Uterus (tissue), 4 donors: ENCODE results near the gene DMGDH. TPM values are rescaled to one million over a fixed set of nuclear protein-coding genes. Genes with fewer than 3 reads are reported as not detected.

Source experiments
- DNase-seq, 2 donors: peaks; one replicate each; pipeline ENCODE4 v3.0.0-alpha.2; 2019 to 2020
- H3K27ac ChIP-seq, 2 donors: fragments of 200-600 bp; sonication (generic); 1 replicate in 1 of 2; 2 replicates in 1 of 2; pipeline ENCODE4 v1.5.1; 2016 to 2018
- H3K27me3 ChIP-seq, 2 donors: fragments of 200-600 bp; sonication (generic); one replicate each; pipeline ENCODE4 v1.5.1; 2018 to 2019; ENCODE audit warnings: control low read depth in 1 of 2
- H3K36me3 ChIP-seq, 2 donors: fragments of 200-600 bp; sonication (generic); one replicate each; pipeline ENCODE4 v1.5.1; 2019; ENCODE audit warnings: control low read depth in 1 of 2
- H3K4me1 ChIP-seq, 2 donors: fragments of 200-600 bp; sonication (generic); one replicate each; pipeline ENCODE4 v1.5.1; 2018 to 2019; ENCODE audit warnings: control low read depth in 1 of 2
- H3K4me3 ChIP-seq, 2 donors: fragments of 200-600 bp; sonication (generic); 1 replicate in 1 of 2; 2 replicates in 1 of 2; pipeline ENCODE4 v1.5.1; 2018 to 2019; ENCODE audit warnings: mild to moderate bottlenecking in 1 of 2
- H3K9me3 ChIP-seq, 2 donors: fragments of 200-600 bp; sonication (generic); one replicate each; pipeline ENCODE4 v1.5.1; 2019; ENCODE audit warnings: control low read depth in 1 of 2
- CTCF ChIP-seq, 4 experiments: fragments of 200-600 bp in 2 of 4; fragments of 450-650 bp in 2 of 4; sonication (generic) in 2 of 4; IDR thresholded peaks; one replicate each; pipeline ENCODE4 v1.5.1; 2016 to 2019; ENCODE audit warnings: antibody characterized with exemption in 4 of 4, mild to moderate bottlenecking in 2 of 4, moderate library complexity in 1 of 4
- POLR2A ChIP-seq, 2 donors: fragments of 450-650 bp; IDR thresholded peaks; one replicate each; pipeline ENCODE4 v1.6.1; 2016; ENCODE audit warnings: antibody characterized with exemption in 2 of 2, mild to moderate bottlenecking in 1 of 2, moderate library complexity in 1 of 2
- intact Hi-C: fragments of 100-400 bp; cut with DNase I; formaldehyde crosslinking; loops from one replicate; pipeline ENCODE4 v1.15.1; 2023; ENCODE audit warnings: low total_unique reads
- total RNA-seq, 4 donors: library from RNA; depleted of rRNA in 3 of 4; stranded (reverse); fragments of >200 nt in 3 of 4; gene quantifications; one replicate each; pipeline versions ENCODE4 v1.1.0 to v1.2.4, GENCODE V29; 2014 to 2023
- donor health status: DM: yes; HTN: yes; CAD: no.

The DMGDH gene
- total RNA-seq, 4 donors from 2014 or later = 2.8 to 5.7 TPM; not detected in 2

- H3K27ac ChIP-seq = no peak overlapping the region
- no peaks in the 10 kb centered on the region for H3K9me3 ChIP-seq
- no peaks in the 10 kb centered on the region for H3K4me1 ChIP-seq
- no peak overlapping the region for H3K4me3 ChIP-seq
- intact Hi-C loops = no loop called here
- H3K27me3 ChIP-seq = no peaks in the 10 kb centered on the region
- TF ChIP-seq CTCF (IDR thresholded peaks at IDR 0.05) = no peak
- no peak for TF ChIP-seq POLR2A (IDR thresholded peaks at IDR 0.05)
- no peaks in the 10 kb centered on the region for H3K36me3 ChIP-seq
- no peak for DNase-seq
Measured at GRCh38 chr5:79109527-79110492, 40.3 kb upstream of the DMGDH start.

- no peak for DNase-seq
- Histone ChIP-seq H3K4me3 (no peak overlapping the region), H3K27ac (no peak overlapping the region), H3K36me3 (no peaks in the 10 kb centered on the region), H3K9me3 (no peaks in the 10 kb centered on the region), H3K4me1 (no peaks in the 10 kb centered on the region), H3K27me3 (no peaks in the 10 kb centered on the region)
- intact Hi-C loops = no loop called here
- TF ChIP-seq CTCF (IDR thresholded peaks at IDR 0.05) (no peak), POLR2A (IDR thresholded peaks at IDR 0.05) (no peak)
Measured at GRCh38 chr5:79108792-79109191, 39.3 kb upstream of the DMGDH start.

GRCh38 chr5:79108086-79108485 lies 38.6 kb upstream of the DMGDH start:
- H3K4me1 ChIP-seq = no peaks in the 10 kb centered on the region
- H3K27ac ChIP-seq = no peak overlapping the region
- no peak overlapping the region for H3K4me3 ChIP-seq
- H3K9me3 ChIP-seq = no peaks in the 10 kb centered on the region
- DNase-seq = no peak
- no peaks in the 10 kb centered on the region for H3K27me3 ChIP-seq
- H3K36me3 ChIP-seq = no peaks in the 10 kb centered on the region
- intact Hi-C loops = no loop called here
- no peak for TF ChIP-seq POLR2A (IDR thresholded peaks at IDR 0.05)
- TF ChIP-seq CTCF (IDR thresholded peaks at IDR 0.05) = no peak

GRCh38 chr5:79107020-79107796 lies 37.7 kb upstream of the DMGDH start:
- intact Hi-C loops = no loop called here
- H3K36me3 ChIP-seq = no peaks in the 10 kb centered on the region
- H3K4me3 ChIP-seq = no peak overlapping the region
- H3K27me3 ChIP-seq = no peaks in the 10 kb centered on the region
- TF ChIP-seq POLR2A (IDR thresholded peaks at IDR 0.05) (no peak), CTCF (IDR thresholded peaks at IDR 0.05) (no peak)
- H3K27ac ChIP-seq = no peak overlapping the region
- DNase-seq = no peak
- H3K9me3 ChIP-seq = no peaks in the 10 kb centered on the region
- no peaks in the 10 kb centered on the region for H3K4me1 ChIP-seq

GRCh38 chr5:79105868-79106267 lies 36.4 kb upstream of the DMGDH start:
- H3K36me3 ChIP-seq = no peaks in the 10 kb centered on the region
- H3K4me3 ChIP-seq = no peak overlapping the region
- H3K9me3 ChIP-seq = no peaks in the 10 kb centered on the region
- TF ChIP-seq CTCF (IDR thresholded peaks at IDR 0.05) (no peak), POLR2A (IDR thresholded peaks at IDR 0.05) (no peak)
- DNase-seq = no peak
- intact Hi-C loops = no loop called here
- H3K27ac ChIP-seq = no peak overlapping the region
- H3K4me1 ChIP-seq = no peaks in the 10 kb centered on the region
- H3K27me3 ChIP-seq = no peaks in the 10 kb centered on the region
